ENCODE data around the gene LRTM2.

GRCh38 chr12:1781772-1782171 lies 38.6 kb upstream of the LRTM2 start:
- TF ChIP-seq CTCF (IDR thresholded peaks at IDR 0.05; ENCODE audit: poor library complexity, severe bottlenecking): no peak
- no peak for TF ChIP-seq EP300 (conservative IDR thresholded peaks at IDR 0.05; ENCODE audit: poor library complexity, severe bottlenecking)
- no peak for TF ChIP-seq EZH2 (IDR thresholded peaks at IDR 0.05; ENCODE audit: borderline replicate concordance, insufficient read depth, low read length, poor library complexity, severe bottlenecking)
- no peak for TF ChIP-seq SMC3 (conservative IDR thresholded peaks at IDR 0.05; ENCODE audit: poor library complexity)
- no peak for TF ChIP-seq MXI1 (conservative IDR thresholded peaks at IDR 0.05; ENCODE audit: poor library complexity, severe bottlenecking)
- no peak for TF ChIP-seq REST (IDR thresholded peaks at IDR 0.05; ENCODE audit: borderline replicate concordance)
- TF ChIP-seq POLR2AphosphoS5 (IDR thresholded peaks at IDR 0.05): no peak
